SK-N-SH treated with all-trans-retinoic acid at 6 μM for 48 hours (cell line): ENCODE measurements around the gene CLEC2D.

ENCODE experiments used
- ATAC-seq: fragments of 200-7000 bp; cut with Tn5 transposase; 3 replicates; pipeline ENCODE4 v1.9.1; 2020; ENCODE audit warnings: mild to moderate bottlenecking, moderate library complexity
- ARNTL ChIP-seq: fragments of 450-650 bp; formaldehyde crosslinking; IDR thresholded peaks from 2 replicates; pipeline ENCODE4 v1.5.0; 2020; ENCODE audit warnings: low read depth, mild to moderate bottlenecking, moderate library complexity, borderline replicate concordance
- BACH2 ChIP-seq: fragments of 250-450 bp; sonication (Bioruptor Pico); IDR thresholded peaks from 2 replicates; pipeline ENCODE4 v1.9.0; 2021; ENCODE audit warnings: mild to moderate bottlenecking, borderline replicate concordance
- CSRNP3 ChIP-seq: fragments of 250-450 bp; sonication (Bioruptor Pico); IDR thresholded peaks from 2 replicates; pipeline ENCODE4 v1.5.1; 2021; ENCODE audit warnings: mild to moderate bottlenecking, moderate library complexity
- ESRRG ChIP-seq: fragments of 250-450 bp; sonication (Bioruptor Pico); IDR thresholded peaks from 2 replicates; pipeline ENCODE4 v1.6.1; 2021; ENCODE audit warnings: mild to moderate bottlenecking
- GLIS3 ChIP-seq: fragments of 250-450 bp; sonication (Bioruptor Pico); IDR thresholded peaks from 2 replicates; pipeline ENCODE4 v1.5.0; 2020; ENCODE audit warnings: mild to moderate bottlenecking, moderate library complexity
- ISL1 ChIP-seq: fragments of 250-450 bp; sonication (Bioruptor Pico); IDR thresholded peaks from 2 replicates; pipeline ENCODE4 v2.1.2; 2022; ENCODE audit warnings: mild to moderate bottlenecking, moderate library complexity
- OSR1 ChIP-seq: fragments of 250-450 bp; sonication (Bioruptor Pico); IDR thresholded peaks from 2 replicates; pipeline ENCODE4 v1.8.0; 2022; ENCODE audit warnings: moderate library complexity, mild to moderate bottlenecking, inconsistent platforms
- POU6F1 ChIP-seq: fragments of 250-450 bp; sonication (Bioruptor Pico); IDR thresholded peaks from 2 replicates; pipeline ENCODE4 v1.8.0; 2021; ENCODE audit warnings: low read depth, mild to moderate bottlenecking, moderate library complexity, borderline replicate concordance
- SNAI2 ChIP-seq: fragments of 250-450 bp; sonication (Bioruptor Pico); IDR thresholded peaks from 2 replicates; pipeline ENCODE4 v1.5.0; 2020; ENCODE audit warnings: mild to moderate bottlenecking, moderate library complexity
- TCF4 ChIP-seq: fragments of 250-450 bp; sonication (Bioruptor Pico); IDR thresholded peaks from 2 replicates; pipeline ENCODE4 v1.8.0; 2021; ENCODE audit warnings: mild to moderate bottlenecking, moderate library complexity, borderline replicate concordance
- TOX ChIP-seq: fragments of 250-450 bp; sonication (Bioruptor Pico); IDR thresholded peaks from 2 replicates; pipeline ENCODE4 v1.8.0; 2021; ENCODE audit warnings: mild to moderate bottlenecking, moderate library complexity, borderline replicate concordance
- TSHZ2 ChIP-seq: fragments of 250-450 bp; sonication (Bioruptor Pico); IDR thresholded peaks from 2 replicates; pipeline ENCODE4 v1.5.0; 2020; ENCODE audit warnings: mild to moderate bottlenecking, moderate library complexity
- ZC3H10 ChIP-seq: fragments of 250-450 bp; sonication (Bioruptor Pico); IDR thresholded peaks from 2 replicates; pipeline ENCODE4 v1.5.1; 2021; ENCODE audit warnings: mild to moderate bottlenecking, moderate library complexity
- ZFP3 ChIP-seq: fragments of 250-450 bp; sonication (Bioruptor Pico); IDR thresholded peaks from 2 replicates; pipeline ENCODE4 v1.5.0; 2020; ENCODE audit warnings: mild to moderate bottlenecking, moderate library complexity
- ZFP30 ChIP-seq: fragments of 450-650 bp; formaldehyde crosslinking; IDR thresholded peaks from 2 replicates; pipeline ENCODE4 v1.5.0; 2022; ENCODE audit warnings: mild to moderate bottlenecking, moderate library complexity
- ZNF565 ChIP-seq: fragments of 450-650 bp; formaldehyde crosslinking; conservative IDR thresholded peaks from 2 replicates; pipeline ENCODE4 v1.5.0; 2020; ENCODE audit warnings: low read depth, mild to moderate bottlenecking, moderate library complexity
- ZNF70 ChIP-seq: fragments of 450-650 bp; formaldehyde crosslinking; IDR thresholded peaks from 2 replicates; pipeline ENCODE4 v1.5.0; 2020; ENCODE audit warnings: mild to moderate bottlenecking, moderate library complexity
- ZNF8 ChIP-seq: fragments of 450-650 bp; formaldehyde crosslinking; IDR thresholded peaks from 2 replicates; pipeline ENCODE4 v1.5.0; 2020; ENCODE audit warnings: mild to moderate bottlenecking, moderate library complexity
- TF ChIP-seq, protein P1 (sequence below): fragments of 250-450 bp; sonication (Bioruptor Pico); IDR thresholded peaks from 2 replicates; pipeline ENCODE4 v1.8.0; 2020; ENCODE audit warnings: mild to moderate bottlenecking, moderate library complexity, borderline replicate concordance

Gene CLEC2D

GRCh38 chr12:9725213-9725870 lies 55.8 kb downstream of the CLEC2D start:
- TF ChIP-seq ZNF70 (CRISPR knock-in tag) (no peak), ARNTL (CRISPR knock-in tag) (no peak), SNAI2 (CRISPR knock-in tag) (no peak)
- TF ChIP-seq, protein P1, sequence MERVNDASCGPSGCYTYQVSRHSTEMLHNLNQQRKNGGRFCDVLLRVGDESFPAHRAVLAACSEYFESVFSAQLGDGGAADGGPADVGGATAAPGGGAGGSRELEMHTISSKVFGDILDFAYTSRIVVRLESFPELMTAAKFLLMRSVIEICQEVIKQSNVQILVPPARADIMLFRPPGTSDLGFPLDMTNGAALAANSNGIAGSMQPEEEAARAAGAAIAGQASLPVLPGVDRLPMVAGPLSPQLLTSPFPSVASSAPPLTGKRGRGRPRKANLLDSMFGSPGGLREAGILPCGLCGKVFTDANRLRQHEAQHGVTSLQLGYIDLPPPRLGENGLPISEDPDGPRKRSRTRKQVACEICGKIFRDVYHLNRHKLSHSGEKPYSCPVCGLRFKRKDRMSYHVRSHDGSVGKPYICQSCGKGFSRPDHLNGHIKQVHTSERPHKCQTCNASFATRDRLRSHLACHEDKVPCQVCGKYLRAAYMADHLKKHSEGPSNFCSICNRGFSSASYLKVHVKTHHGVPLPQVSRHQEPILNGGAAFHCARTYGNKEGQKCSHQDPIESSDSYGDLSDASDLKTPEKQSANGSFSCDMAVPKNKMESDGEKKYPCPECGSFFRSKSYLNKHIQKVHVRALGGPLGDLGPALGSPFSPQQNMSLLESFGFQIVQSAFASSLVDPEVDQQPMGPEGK (CRISPR knock-in tag), result no peak
- no peak for ATAC-seq

DNA sequence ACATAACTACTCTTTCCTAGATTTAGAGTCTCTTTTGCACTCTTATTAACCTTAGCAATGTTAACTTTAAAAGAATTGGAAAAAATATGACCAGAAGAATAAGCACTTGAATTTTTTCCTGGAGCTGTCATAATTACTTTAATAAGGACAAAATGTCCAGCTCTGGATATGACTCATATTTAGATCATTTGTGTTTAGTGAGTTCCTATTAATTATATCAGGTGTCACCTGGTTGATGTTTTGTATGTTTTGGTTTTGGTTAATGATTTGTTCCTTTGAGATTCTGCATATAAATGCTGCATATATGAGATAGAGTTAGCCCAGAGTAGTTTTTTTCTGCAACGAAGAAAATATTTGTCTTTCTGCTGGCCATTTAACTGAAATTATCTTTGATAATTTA lies 58.3 kb downstream of the CLEC2D start:
- TF ChIP-seq POU6F1 (CRISPR knock-in tag), result no peak
- no peak for TF ChIP-seq ZNF565 (CRISPR knock-in tag)
- no peak for TF ChIP-seq OSR1 (CRISPR knock-in tag)
- TF ChIP-seq ZFP3 (CRISPR knock-in tag), result no peak
- no peak for TF ChIP-seq ARNTL (CRISPR knock-in tag)
- no peak for TF ChIP-seq SNAI2 (CRISPR knock-in tag)
- no peak for TF ChIP-seq BACH2
- TF ChIP-seq ZNF8 (CRISPR knock-in tag), result no peak
- no peak for TF ChIP-seq CSRNP3
- no peak for TF ChIP-seq TOX
- no peak for TF ChIP-seq GLIS3 (CRISPR knock-in tag)
- TF ChIP-seq ZC3H10 (CRISPR knock-in tag), result no peak

DNA sequence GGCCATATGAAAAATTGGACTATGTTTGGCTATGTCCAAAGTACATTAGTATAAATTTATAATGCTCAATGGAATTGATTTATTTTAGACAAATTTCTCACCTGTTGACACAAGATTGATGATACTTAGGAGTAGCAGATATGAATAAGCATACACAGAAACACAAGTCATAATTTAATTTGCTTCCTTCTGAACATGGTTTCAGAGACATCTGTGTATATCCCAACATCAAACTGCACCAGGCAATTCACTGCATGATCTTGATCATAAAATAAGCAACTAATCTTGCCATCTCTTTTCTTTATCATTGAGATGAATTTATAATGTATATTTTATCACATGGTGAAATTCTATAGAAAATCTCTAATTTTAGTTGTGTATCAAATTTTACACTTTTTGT lies 59.6 kb downstream of the CLEC2D start:
- TF ChIP-seq ZC3H10 (CRISPR knock-in tag) (no peak), ZFP30 (CRISPR knock-in tag) (no peak)
- TF ChIP-seq, protein P1 (CRISPR knock-in tag), result no peak
- no peak for ATAC-seq

More for the DNA sequence above, 58.3 kb downstream of the CLEC2D start:
- ATAC-seq, result no peak

GRCh38 chr12:9730011-9730410 lies 60.5 kb downstream of the CLEC2D start:
- no peak for ATAC-seq
- TF ChIP-seq BACH2 (no peak), ZNF70 (CRISPR knock-in tag) (no peak), TCF4 (CRISPR knock-in tag) (no peak), ZFP30 (CRISPR knock-in tag) (no peak)

GRCh38 chr12:9730591-9730990 lies 61.1 kb downstream of the CLEC2D start:
- no peak for ATAC-seq
- TF ChIP-seq ZNF70 (CRISPR knock-in tag) (no peak), SNAI2 (CRISPR knock-in tag) (no peak), POU6F1 (CRISPR knock-in tag) (no peak), TCF4 (CRISPR knock-in tag) (no peak), ESRRG (CRISPR knock-in tag) (no peak), TSHZ2 (no peak), ISL1 (CRISPR knock-in tag) (no peak), GLIS3 (CRISPR knock-in tag) (no peak)
- TF ChIP-seq, protein P1 (CRISPR knock-in tag), result no peak
